ENCODE data around the gene RNFT2.

The RNFT2 gene

DNA sequence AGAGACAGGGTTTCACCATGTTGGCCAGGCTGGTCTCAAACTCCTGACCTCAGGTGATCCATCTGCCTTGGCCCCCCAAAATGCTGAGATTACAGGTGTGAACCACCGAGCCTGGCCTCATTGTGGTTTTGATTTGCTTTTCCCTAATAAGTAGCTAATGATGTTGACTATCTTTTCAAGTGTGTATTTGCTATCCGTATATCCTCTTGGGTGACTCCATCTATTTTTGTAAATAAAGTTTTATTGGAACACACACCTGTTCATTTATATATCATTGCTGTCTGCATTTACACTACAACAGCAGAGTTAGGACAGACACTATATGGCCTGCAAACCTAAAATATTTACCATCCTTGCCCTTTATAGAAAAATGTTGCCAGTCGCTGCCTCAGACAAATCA is 156.8 kb downstream of the RNFT2 start:
- no peak overlapping the region for H3K27ac ChIP-seq
- H3K9me3 ChIP-seq = no peaks in the 10 kb centered on the region
- H3K36me3 ChIP-seq = no peaks in the 10 kb centered on the region
- H3K4me1 ChIP-seq = no peaks in the 10 kb centered on the region
- no peak for TF ChIP-seq CTCF (IDR thresholded peaks at IDR 0.05)
- no peak for DNase-seq
- intact Hi-C loops (cut with DNase I; ENCODE audit: low total_unique reads) = no loop called here
- H3K27me3 ChIP-seq = peaks cover 0 to 30% of the 10 kb centered on the region in 2 donors
- no peak overlapping the region for H3K4me3 ChIP-seq

- Histone ChIP-seq H3K4me1 (no peaks in the 10 kb centered on the region), H3K9me3 (no peaks in the 10 kb centered on the region), H3K27ac (no peak overlapping the region), H3K4me3 (no peak overlapping the region), H3K27me3 (peaks cover 0 to 39% of the 10 kb centered on the region in 2 donors), H3K36me3 (no peaks in the 10 kb centered on the region)
- no peak for TF ChIP-seq CTCF (IDR thresholded peaks at IDR 0.05)
- no peak for DNase-seq
- intact Hi-C loops (cut with DNase I; ENCODE audit: low total_unique reads) = no loop called here
These were observed 158.4 kb downstream of the RNFT2 start for GRCh38 chr12:116896411-116896924.

- intact Hi-C loops (cut with DNase I; ENCODE audit: low total_unique reads) = no loop called here
These were observed 159.4 kb downstream of the RNFT2 start for GRCh38 chr12:116897476-116897875.

DNA sequence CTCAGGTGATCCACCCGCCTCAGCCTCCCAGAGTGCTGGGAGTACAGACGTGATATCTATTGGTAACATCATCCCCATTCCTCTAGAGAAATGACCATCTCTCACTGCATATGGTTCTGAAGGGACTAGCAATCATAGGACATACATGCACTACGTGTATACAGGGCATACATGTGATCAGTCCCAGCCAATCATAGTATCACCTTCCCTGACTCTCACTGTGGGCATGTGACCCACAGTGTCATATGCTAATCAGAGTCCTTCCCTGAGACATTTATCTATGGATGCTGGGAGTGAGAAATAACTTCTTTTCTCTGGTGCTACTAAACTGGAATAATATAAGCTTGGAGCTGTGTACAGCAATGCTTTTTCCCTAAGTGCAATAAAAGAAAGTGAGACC is 160.6 kb downstream of the RNFT2 start:
- Histone ChIP-seq H3K9me3 (no peaks in the 10 kb centered on the region), H3K4me1 (no peaks in the 10 kb centered on the region), H3K27ac (no peak overlapping the region), H3K36me3 (no peaks in the 10 kb centered on the region), H3K4me3 (no peak overlapping the region), H3K27me3 (peaks cover 0 to 45% of the 10 kb centered on the region in 2 donors)
- TF ChIP-seq CTCF (IDR thresholded peaks at IDR 0.05) = no peak
- DNase-seq = no peak
- intact Hi-C loops (cut with DNase I; ENCODE audit: low total_unique reads) = no loop called here

More at GRCh38 chr12:116897476-116897875, 159.4 kb downstream of the RNFT2 start:
- DNase-seq = no peak
- TF ChIP-seq CTCF (IDR thresholded peaks at IDR 0.05) = no peak
- Histone ChIP-seq H3K27me3 (peaks cover 0 to 45% of the 10 kb centered on the region in 2 donors), H3K36me3 (no peaks in the 10 kb centered on the region), H3K4me1 (no peaks in the 10 kb centered on the region), H3K27ac (no peak overlapping the region), H3K9me3 (no peaks in the 10 kb centered on the region), H3K4me3 (no peak overlapping the region)

GRCh38 chr12:116901612-116902011 is 163.5 kb downstream of the RNFT2 start:
- intact Hi-C loops (cut with DNase I; ENCODE audit: low total_unique reads) = no loop called here
- Histone ChIP-seq H3K4me3 (no peak overlapping the region), H3K27me3 (peaks cover 0 to 39% of the 10 kb centered on the region in 2 donors), H3K9me3 (no peaks in the 10 kb centered on the region), H3K36me3 (no peaks in the 10 kb centered on the region), H3K4me1 (no peaks in the 10 kb centered on the region), H3K27ac (no peak overlapping the region)
- no peak for TF ChIP-seq CTCF (IDR thresholded peaks at IDR 0.05)
- no peak for DNase-seq
